Mesenchymal stem cell (in vitro differentiated cells and primary cell): Measurements from ENCODE around the gene GRIFIN.

Experiments used
- DNase-seq: peaks from one replicate; pipeline ENCODE4 v3.0.0-alpha.2; 2013
- H2AFZ ChIP-seq: one replicate; pipeline ENCODE4 v1.6.1; 2013; ENCODE audit warnings: low read depth, mild to moderate bottlenecking, control low read depth, inconsistent platforms, low read length, moderate library complexity
- H2AK5ac ChIP-seq: 2 replicates; pipeline ENCODE4 v1.6.1; 2013; ENCODE audit warnings: low read length, moderate library complexity, mild to moderate bottlenecking, inconsistent platforms; ENCODE audit not compliant: severe bottlenecking
- H2BK120ac ChIP-seq: one replicate; pipeline ENCODE4 v1.6.1; 2013; ENCODE audit warnings: low read depth, mild to moderate bottlenecking, inconsistent platforms, low read length, moderate library complexity
- H2BK12ac ChIP-seq, 2 experiments: one replicate each; pipeline ENCODE4 v1.6.1; 2013; ENCODE audit warnings: inconsistent platforms in 2 of 2, low read length in 2 of 2, mild to moderate bottlenecking in 2 of 2, moderate library complexity in 2 of 2, control low read depth in 1 of 2
- H2BK15ac ChIP-seq: one replicate; pipeline ENCODE4 v1.6.1; 2013; ENCODE audit warnings: mild to moderate bottlenecking, low read depth, inconsistent platforms; ENCODE audit not compliant: poor library complexity, severe bottlenecking
- H2BK5ac ChIP-seq: 2 replicates; pipeline ENCODE4 v1.6.1; 2013; ENCODE audit warnings: low read depth, mild to moderate bottlenecking, low read length, control low read depth, inconsistent platforms; ENCODE audit not compliant: poor library complexity, severe bottlenecking
- H3K14ac ChIP-seq, 2 experiments: one replicate each; pipeline ENCODE4 v1.6.1; 2013; ENCODE audit warnings: inconsistent platforms in 2 of 2, low read length in 2 of 2, control low read depth in 1 of 2, mild to moderate bottlenecking in 1 of 2, moderate library complexity in 1 of 2
- H3K18ac ChIP-seq, 2 experiments: one replicate each; pipeline ENCODE4 v1.6.1; 2013; ENCODE audit warnings: inconsistent platforms in 2 of 2, low read length in 2 of 2, control low read depth in 1 of 2, low read depth in 1 of 2, mild to moderate bottlenecking in 1 of 2
- H3K23ac ChIP-seq, 2 experiments: one replicate each; pipeline ENCODE4 v1.6.1; 2013; ENCODE audit warnings: inconsistent platforms in 2 of 2, low read length in 2 of 2, mild to moderate bottlenecking in 2 of 2, moderate library complexity in 2 of 2, control low read depth in 1 of 2
- H3K27ac ChIP-seq: 2 replicates; pipeline ENCODE4 v1.5.1; 2013; ENCODE audit warnings: mild to moderate bottlenecking, moderate library complexity, low read length, control low read depth, inconsistent platforms; ENCODE audit not compliant: poor library complexity, severe bottlenecking
- H3K27me3 ChIP-seq, 2 experiments: 2 replicates each; pipeline versions ENCODE4 v1.6.1 to v1.7.0; 2013; ENCODE audit warnings: low read length in 2 of 2, mild to moderate bottlenecking in 2 of 2, moderate library complexity in 2 of 2, control low read depth in 1 of 2, inconsistent platforms in 1 of 2; ENCODE audit not compliant: control insufficient read depth in 1 of 2, insufficient read depth in 1 of 2
- H3K36me3 ChIP-seq, 2 experiments: 2 replicates each; pipeline versions ENCODE4 v1.6.1 to v1.7.0; 2013; ENCODE audit warnings: low read length in 2 of 2, control low read depth in 1 of 2, inconsistent platforms in 1 of 2, low read depth in 1 of 2, mild to moderate bottlenecking in 1 of 2; ENCODE audit not compliant: insufficient read depth in 2 of 2, control insufficient read depth in 1 of 2
- H3K4ac ChIP-seq, 2 experiments: one replicate each; pipeline ENCODE4 v1.6.1; 2013; ENCODE audit warnings: inconsistent platforms in 2 of 2, low read length in 2 of 2, mild to moderate bottlenecking in 2 of 2, moderate library complexity in 2 of 2, control low read depth in 1 of 2, low read depth in 1 of 2
- H3K4me1 ChIP-seq: 2 replicates; pipeline ENCODE4 v1.6.1; 2013; ENCODE audit warnings: low read depth, low read length, control low read depth; ENCODE audit not compliant: control insufficient read depth, insufficient read depth
- H3K4me2 ChIP-seq: 2 replicates; pipeline ENCODE4 v1.6.1; 2013; ENCODE audit warnings: low read length, mild to moderate bottlenecking, inconsistent platforms; ENCODE audit not compliant: poor library complexity, severe bottlenecking
- H3K4me3 ChIP-seq, 2 experiments: 2 replicates each; pipeline versions ENCODE4 v1.5.1 to v1.7.0; 2013; ENCODE audit warnings: low read length in 2 of 2, mild to moderate bottlenecking in 2 of 2, control low read depth in 1 of 2, low read depth in 1 of 2; ENCODE audit not compliant: insufficient read depth in 1 of 2
- H3K79me1 ChIP-seq: replicated peaks from 2 replicates; pipeline ENCODE4 v1.6.1; 2013; ENCODE audit warnings: mild to moderate bottlenecking, control low read depth, low read length, inconsistent platforms; ENCODE audit not compliant: poor library complexity, severe bottlenecking
- H3K9ac ChIP-seq: 2 replicates; pipeline ENCODE4 v1.7.0; 2013; ENCODE audit warnings: mild to moderate bottlenecking, low read length, moderate library complexity
- H3K9me3 ChIP-seq: 2 replicates; pipeline ENCODE4 v1.7.0; 2013; ENCODE audit warnings: mild to moderate bottlenecking, low read length; ENCODE audit not compliant: control insufficient read depth
- H4K8ac ChIP-seq: one replicate; pipeline ENCODE4 v1.6.1; 2013; ENCODE audit warnings: inconsistent platforms, mild to moderate bottlenecking, low read length, moderate library complexity
- H4K91ac ChIP-seq: one replicate; pipeline ENCODE4 v1.6.1; 2013; ENCODE audit warnings: mild to moderate bottlenecking, low read length, inconsistent platforms
- whole genome bisulfite sequencing: methylation state at CpG from one replicate; pipeline ENCODE4 v1.1.7; 2013; ENCODE audit warnings: mixed read lengths; 5-methylcytosine and 5-hydroxymethylcytosine counted together

Gene GRIFIN

GRCh38 chr7:2492038-2492437 lies 15.8 kb upstream of the GRIFIN start:
- WGBS: 94% methylated on average over 2 of the region's 2 CpGs
- Histone ChIP-seq H2BK5ac (no peak overlapping the region), H3K79me1 (no peaks in the 10 kb centered on the region), H3K4me1 (peaks cover 11% of the 10 kb centered on the region), H3K36me3 (no peaks in the 10 kb centered on the region), H3K14ac (no peak overlapping the region), H3K9ac (no peak overlapping the region), H3K9me3 (no peaks in the 10 kb centered on the region), H2BK12ac (no peak overlapping the region), H3K4me2 (no peak overlapping the region), H2AFZ (no peak overlapping the region), H3K23ac (no peak overlapping the region), H3K27ac (no peak overlapping the region), H2AK5ac (no peak overlapping the region), H3K18ac (no peak overlapping the region), H2BK120ac (no peak overlapping the region), H3K4me3 (no peak overlapping the region), H4K91ac (no peak overlapping the region), H3K27me3 (peaks cover 0 to 16% of the 10 kb centered on the region in 2 experiments), H4K8ac (no peak overlapping the region), H2BK15ac (no peak overlapping the region), H3K4ac (no peak overlapping the region)
- no peak for DNase-seq

DNA sequence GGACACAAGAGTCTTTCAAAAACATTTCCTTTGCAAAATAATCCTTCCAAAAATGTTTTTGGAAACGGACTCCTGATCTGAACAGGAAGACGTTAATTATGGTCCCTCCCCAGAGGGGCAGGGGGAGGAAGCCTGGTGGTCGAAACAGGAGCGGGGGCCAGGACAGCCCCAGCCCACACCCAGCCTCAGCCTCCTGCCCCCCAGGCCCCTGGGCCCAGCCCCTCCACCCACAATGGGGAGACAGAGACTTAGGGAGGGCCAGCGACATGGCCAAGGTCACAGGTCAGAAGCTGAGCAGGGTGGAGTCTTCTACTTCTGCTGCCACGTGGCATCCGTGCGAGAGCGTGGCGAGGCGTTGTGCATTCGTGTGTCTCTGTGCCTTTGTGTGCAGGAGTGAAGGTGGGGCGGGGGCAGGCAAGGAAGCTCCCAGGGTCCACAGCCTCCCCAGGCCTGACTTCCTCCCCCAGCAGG lies 14.0 kb upstream of the GRIFIN start:
- Histone ChIP-seq H3K9me3 (no peaks in the 10 kb centered on the region), H3K36me3 (no peaks in the 10 kb centered on the region), H3K9ac (no peak overlapping the region), H3K79me1 (no peaks in the 10 kb centered on the region), H3K27me3 (peaks cover 0 to 9% of the 10 kb centered on the region in 2 experiments), H3K27ac (no peak overlapping the region), H4K91ac (no peak overlapping the region), H4K8ac (no peak overlapping the region), H3K4me2 (no peak overlapping the region), H2AFZ (no peak overlapping the region), H2BK120ac (no peak overlapping the region), H3K4ac (no peak overlapping the region), H3K4me1 (peaks cover 11% of the 10 kb centered on the region), H2BK12ac (no peak overlapping the region), H2BK5ac (no peak overlapping the region), H3K4me3 (no peak overlapping the region), H3K14ac (no peak overlapping the region), H2BK15ac (no peak overlapping the region), H3K23ac (no peak overlapping the region), H3K18ac (no peak overlapping the region), H2AK5ac (no peak overlapping the region)
- WGBS: 78% methylated on average over 12 of the region's 13 CpGs
- DNase-seq: no peak

- no peak overlapping the region for H3K27ac ChIP-seq
- H2BK15ac ChIP-seq: peak overlapping the region; percentile 2
- no peak overlapping the region for H2AK5ac ChIP-seq
Measured at GRCh38 chr7:2488681-2489080, 12.5 kb upstream of the GRIFIN start.

DNA sequence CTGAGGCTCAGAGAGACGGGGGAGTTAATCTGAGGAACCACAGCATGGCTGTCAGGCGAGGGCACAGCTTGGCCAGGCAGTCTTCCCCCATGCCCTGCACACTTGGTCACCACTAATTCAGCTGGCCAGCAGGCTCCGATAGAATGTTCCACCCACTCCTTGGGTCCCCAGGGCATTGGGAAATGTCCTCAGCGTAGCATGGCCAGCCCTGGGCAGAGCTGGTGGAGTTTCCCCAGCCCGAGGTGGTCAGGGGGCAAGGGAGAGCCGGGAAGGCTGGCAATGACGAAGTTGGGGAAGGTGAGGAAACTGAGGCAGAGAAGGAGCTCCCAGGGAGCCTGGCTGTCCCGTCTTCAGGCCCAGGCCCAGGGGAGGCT lies 12.1 kb upstream of the GRIFIN start:
- Histone ChIP-seq H2BK5ac (no peak overlapping the region), H2AFZ (no peak overlapping the region), H3K36me3 (no peaks in the 10 kb centered on the region), H3K4me1 (peaks cover 10% of the 10 kb centered on the region), H3K9me3 (peaks cover 2% of the 10 kb centered on the region), H3K4me3 (no peak overlapping the region), H3K9ac (no peak overlapping the region), H3K14ac (no peak overlapping the region), H2BK120ac (no peak overlapping the region), H3K27me3 (peaks cover 0 to 10% of the 10 kb centered on the region in 2 experiments), H3K79me1 (no peaks in the 10 kb centered on the region), H4K91ac (no peak overlapping the region), H2BK12ac (no peak overlapping the region), H2BK15ac (no peak overlapping the region), H4K8ac (no peak overlapping the region), H3K23ac (no peak overlapping the region), H3K18ac (no peak overlapping the region), H2AK5ac (no peak overlapping the region), H3K4me2 (no peak overlapping the region), H3K27ac (no peak overlapping the region), H3K4ac (no peak overlapping the region)
- DNase-seq: peak; percentile 23
- 76% methylated on average over 8 of the region's 8 CpGs for WGBS

More at GRCh38 chr7:2488681-2489080, 12.5 kb upstream of the GRIFIN start:
- Histone ChIP-seq H3K4me1 (peaks cover 11% of the 10 kb centered on the region), H3K4ac (no peak overlapping the region), H3K18ac (no peak overlapping the region), H4K8ac (no peak overlapping the region), H4K91ac (no peak overlapping the region), H3K36me3 (no peaks in the 10 kb centered on the region), H2BK120ac (no peak overlapping the region), H3K9ac (no peak overlapping the region), H3K79me1 (no peaks in the 10 kb centered on the region), H3K4me2 (no peak overlapping the region), H2BK5ac (no peak overlapping the region), H2BK12ac (no peak overlapping the region), H3K4me3 (no peak overlapping the region), H3K14ac (no peak overlapping the region), H3K27me3 (peaks cover 0 to 10% of the 10 kb centered on the region in 2 experiments), H2AFZ (no peak overlapping the region), H3K23ac (no peak overlapping the region), H3K9me3 (no peaks in the 10 kb centered on the region)
- WGBS: 63% methylated on average over 9 of the region's 9 CpGs
- DNase-seq: no peak
